GM12875 (cell line): ENCODE data around the gene FAM193B.

Experiments
- H3K4me3 ChIP-seq: one replicate; pipeline ENCODE4 v1.5.1; 2011; ENCODE audit warnings: low read depth, low read length, control low read depth
- CTCF ChIP-seq: IDR thresholded peaks from 2 replicates; pipeline ENCODE4 v1.5.1; 2011; ENCODE audit warnings: low read depth, mild to moderate bottlenecking, control low read depth, inconsistent platforms, low read length, moderate library complexity, borderline replicate concordance; ENCODE audit not compliant: insufficient read depth

FAM193B gene

GRCh38 chr5:177600508-177601018 lies 46.2 kb upstream of the FAM193B start:
- TF ChIP-seq CTCF = no peak
- peak overlapping the region; percentile 89 for H3K4me3 ChIP-seq

GRCh38 chr5:177599731-177600507 lies 45.6 kb upstream of the FAM193B start, which contains the start of gene B4GALT7:
B4GALT7 (plus strand) TSS chr5:177600132; CDS start chr5:177600211, 79 bp downstream.
- H3K4me3 ChIP-seq = peak within 1 kb of the TSS; percentile 89
- TF ChIP-seq CTCF = no peak

- H3K4me3 ChIP-seq = no peak overlapping the region
- TF ChIP-seq CTCF = no peak
These were observed 44.1 kb upstream of the FAM193B start for GRCh38 chr5:177598477-177598876.

- no peak for TF ChIP-seq CTCF
- H3K4me3 ChIP-seq = no peak overlapping the region
These were observed 42.4 kb upstream of the FAM193B start for GRCh38 chr5:177596775-177597238.

GRCh38 chr5:177595991-177596774 lies 41.8 kb upstream of the FAM193B start:
- H3K4me3 ChIP-seq = no peak overlapping the region
- no peak for TF ChIP-seq CTCF

GRCh38 chr5:177595026-177595585 lies 40.7 kb upstream of the FAM193B start:
- no peak overlapping the region for H3K4me3 ChIP-seq
- TF ChIP-seq CTCF = no peak
